Panc1 (cell line): ENCODE results near the gene C1QL1. TPM values are rescaled to one million over a fixed set of nuclear protein-coding genes. Genes with fewer than 3 reads are reported as not detected.

Source experiments
- ATAC-seq: fragments of 200-7000 bp; cut with Tn5 transposase; 2 replicates; pipeline ENCODE4 v1.9.1; 2020; ENCODE audit warnings: mild to moderate bottlenecking, moderate library complexity
- BruUV-seq: library from RNA; stranded (reverse); fragments of 400-500 nt; replicated peaks from 2 replicates; lab custom pipeline; 2021; lab: Mats Ljungman, UMichigan
- CTCF ChIA-PET: fragments of 300-600 bp; sonication (Branson Sonifier 250); formaldehyde crosslinking; loops from one replicate; lab custom pipeline; 2022; ENCODE audit warnings: antibody characterized with exemption; lab: Charles Lee
- POLR2A ChIA-PET: fragments of 300-600 bp; sonication (Branson Sonifier 250); formaldehyde crosslinking; loops from one replicate; lab custom pipeline; 2022; ENCODE audit warnings: antibody characterized with exemption; lab: Charles Lee
- DNase-seq: peaks from one replicate; pipeline ENCODE4 v3.0.0-alpha.2; 2010; ENCODE audit warnings: low read depth, low spot score
- H3K27ac ChIP-seq: 2 replicates; pipeline ENCODE4 v1.5.1; 2011; ENCODE audit warnings: mild to moderate bottlenecking, low read length, inconsistent platforms
- H3K27me3 ChIP-seq: fragments of 200-500 bp; sonication (Bioruptor generic); 2 replicates; pipeline ENCODE4 v1.6.0; 2014; ENCODE audit warnings: low read length, inconsistent platforms; ENCODE audit not compliant: control insufficient read depth, insufficient read depth
- H3K36me3 ChIP-seq: fragments of 200-500 bp; sonication (Bioruptor generic); 2 replicates; pipeline ENCODE4 v1.5.1; 2014; ENCODE audit warnings: inconsistent platforms, mild to moderate bottlenecking, low read length, moderate library complexity; ENCODE audit not compliant: control insufficient read depth, insufficient read depth
- H3K4me1 ChIP-seq: 2 replicates; pipeline ENCODE4 v1.5.1; 2011; ENCODE audit warnings: inconsistent platforms, mild to moderate bottlenecking, low read length, moderate library complexity; ENCODE audit not compliant: control insufficient read depth, insufficient read depth
- H3K4me3 ChIP-seq, 2 experiments: 2 replicates each; pipeline ENCODE4 v1.5.1; 2011 to 2012; ENCODE audit warnings: low read depth in 2 of 2, low read length in 2 of 2, mild to moderate bottlenecking in 2 of 2, inconsistent platforms in 1 of 2, moderate library complexity in 1 of 2
- H3K9me3 ChIP-seq: fragments of 200-500 bp; sonication (Bioruptor generic); 2 replicates; pipeline ENCODE4 v1.5.1; 2014; ENCODE audit warnings: low read depth, mild to moderate bottlenecking, inconsistent platforms, low read length, moderate library complexity; ENCODE audit not compliant: control insufficient read depth, insufficient read depth
- POLR2AphosphoS5 ChIP-seq: IDR thresholded peaks from 2 replicates; pipeline ENCODE4 v1.6.1; 2012; ENCODE audit warnings: mild to moderate bottlenecking, low read depth, low read length, moderate library complexity
- SIN3A ChIP-seq: IDR thresholded peaks from 2 replicates; pipeline ENCODE4 v1.6.1; 2012; ENCODE audit warnings: low read depth, mild to moderate bottlenecking, low read length, moderate library complexity, borderline replicate concordance; ENCODE audit not compliant: insufficient read depth
- TCF7L2 ChIP-seq: IDR thresholded peaks from 2 replicates; pipeline ENCODE4 v1.6.1; 2011; ENCODE audit warnings: mild to moderate bottlenecking, low read depth, low read length, inconsistent platforms
- in situ Hi-C: cut with HindIII; loops from 2 replicates; pipeline ENCODE4 v1.10.0; 2016; ENCODE audit warnings: low sequenced_read_pairs, low pct_unique_long_range_greater_than_20kb
- intact Hi-C: fragments of 100-400 bp; cut with micrococcal nuclease; formaldehyde crosslinking; loops from one replicate; pipeline ENCODE4 v1.10.0; 2022; ENCODE audit not compliant: unreplicated experiment
- total RNA-seq: library from RNA; stranded (reverse); gene quantifications from one replicate; pipeline ENCODE4 v1.2.1, GENCODE V29; 2021; ENCODE audit not compliant: unreplicated experiment
- TF ChIP-seq, protein P1 (sequence below), 2 experiments: IDR thresholded peaks; 2 replicates each; pipeline ENCODE4 v1.6.1; 2011 to 2012; ENCODE audit warnings: low read depth in 2 of 2, control low read depth in 1 of 2, low read length in 1 of 2, mild to moderate bottlenecking in 1 of 2, moderate library complexity in 1 of 2; ENCODE audit not compliant: insufficient read depth in 1 of 2
- TF ChIP-seq, protein P2 (sequence below): fragments of 450-650 bp; IDR thresholded peaks from 2 replicates; pipeline ENCODE4 v1.5.1; 2017; ENCODE audit warnings: mild to moderate bottlenecking

The C1QL1 gene
- total RNA-seq, 1 experiment from 2014 or later, result 9.5 TPM

DNA sequence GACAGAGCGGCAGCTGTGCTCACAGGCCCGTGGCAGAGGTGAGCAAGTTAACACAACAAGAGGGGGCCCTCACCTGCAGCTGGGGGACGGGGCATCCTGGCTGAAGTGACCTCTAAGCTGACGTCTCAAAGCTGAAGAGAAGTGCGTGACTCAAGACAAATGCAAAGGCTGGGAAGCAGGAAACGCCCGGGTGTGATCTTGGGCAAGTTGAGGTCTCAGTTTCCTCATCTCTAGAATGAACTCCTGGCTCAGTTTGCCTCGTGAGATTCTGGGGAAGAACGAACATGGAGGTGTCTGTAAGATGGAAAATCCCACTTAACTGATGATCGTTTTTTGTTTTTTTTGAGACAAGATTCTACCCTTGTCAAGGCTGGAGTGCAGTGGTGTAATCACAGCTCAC lies 40.1 kb upstream of the C1QL1 start:
- H3K4me1 ChIP-seq, result no peaks in the 10 kb centered on the region
- H3K9me3 ChIP-seq, result no peaks in the 10 kb centered on the region
- H3K4me3 ChIP-seq, result no peak overlapping the region
- TF ChIP-seq TCF7L2 (no peak), SIN3A (no peak), POLR2AphosphoS5 (no peak)
- TF ChIP-seq, protein P1, sequence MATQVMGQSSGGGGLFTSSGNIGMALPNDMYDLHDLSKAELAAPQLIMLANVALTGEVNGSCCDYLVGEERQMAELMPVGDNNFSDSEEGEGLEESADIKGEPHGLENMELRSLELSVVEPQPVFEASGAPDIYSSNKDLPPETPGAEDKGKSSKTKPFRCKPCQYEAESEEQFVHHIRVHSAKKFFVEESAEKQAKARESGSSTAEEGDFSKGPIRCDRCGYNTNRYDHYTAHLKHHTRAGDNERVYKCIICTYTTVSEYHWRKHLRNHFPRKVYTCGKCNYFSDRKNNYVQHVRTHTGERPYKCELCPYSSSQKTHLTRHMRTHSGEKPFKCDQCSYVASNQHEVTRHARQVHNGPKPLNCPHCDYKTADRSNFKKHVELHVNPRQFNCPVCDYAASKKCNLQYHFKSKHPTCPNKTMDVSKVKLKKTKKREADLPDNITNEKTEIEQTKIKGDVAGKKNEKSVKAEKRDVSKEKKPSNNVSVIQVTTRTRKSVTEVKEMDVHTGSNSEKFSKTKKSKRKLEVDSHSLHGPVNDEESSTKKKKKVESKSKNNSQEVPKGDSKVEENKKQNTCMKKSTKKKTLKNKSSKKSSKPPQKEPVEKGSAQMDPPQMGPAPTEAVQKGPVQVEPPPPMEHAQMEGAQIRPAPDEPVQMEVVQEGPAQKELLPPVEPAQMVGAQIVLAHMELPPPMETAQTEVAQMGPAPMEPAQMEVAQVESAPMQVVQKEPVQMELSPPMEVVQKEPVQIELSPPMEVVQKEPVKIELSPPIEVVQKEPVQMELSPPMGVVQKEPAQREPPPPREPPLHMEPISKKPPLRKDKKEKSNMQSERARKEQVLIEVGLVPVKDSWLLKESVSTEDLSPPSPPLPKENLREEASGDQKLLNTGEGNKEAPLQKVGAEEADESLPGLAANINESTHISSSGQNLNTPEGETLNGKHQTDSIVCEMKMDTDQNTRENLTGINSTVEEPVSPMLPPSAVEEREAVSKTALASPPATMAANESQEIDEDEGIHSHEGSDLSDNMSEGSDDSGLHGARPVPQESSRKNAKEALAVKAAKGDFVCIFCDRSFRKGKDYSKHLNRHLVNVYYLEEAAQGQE (IDR thresholded peaks at IDR 0.05; ENCODE audit: insufficient read depth in 1 of 2, low read depth in 2 of 2, low read length in 1 of 2), result no peak
- TF ChIP-seq, protein P2, sequence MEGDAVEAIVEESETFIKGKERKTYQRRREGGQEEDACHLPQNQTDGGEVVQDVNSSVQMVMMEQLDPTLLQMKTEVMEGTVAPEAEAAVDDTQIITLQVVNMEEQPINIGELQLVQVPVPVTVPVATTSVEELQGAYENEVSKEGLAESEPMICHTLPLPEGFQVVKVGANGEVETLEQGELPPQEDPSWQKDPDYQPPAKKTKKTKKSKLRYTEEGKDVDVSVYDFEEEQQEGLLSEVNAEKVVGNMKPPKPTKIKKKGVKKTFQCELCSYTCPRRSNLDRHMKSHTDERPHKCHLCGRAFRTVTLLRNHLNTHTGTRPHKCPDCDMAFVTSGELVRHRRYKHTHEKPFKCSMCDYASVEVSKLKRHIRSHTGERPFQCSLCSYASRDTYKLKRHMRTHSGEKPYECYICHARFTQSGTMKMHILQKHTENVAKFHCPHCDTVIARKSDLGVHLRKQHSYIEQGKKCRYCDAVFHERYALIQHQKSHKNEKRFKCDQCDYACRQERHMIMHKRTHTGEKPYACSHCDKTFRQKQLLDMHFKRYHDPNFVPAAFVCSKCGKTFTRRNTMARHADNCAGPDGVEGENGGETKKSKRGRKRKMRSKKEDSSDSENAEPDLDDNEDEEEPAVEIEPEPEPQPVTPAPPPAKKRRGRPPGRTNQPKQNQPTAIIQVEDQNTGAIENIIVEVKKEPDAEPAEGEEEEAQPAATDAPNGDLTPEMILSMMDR, result no peak
- POLR2A ChIA-PET, result no interaction called here
- no peaks in the 10 kb centered on the region for H3K36me3 ChIP-seq
- no peaks in the 10 kb centered on the region for H3K27me3 ChIP-seq
- CTCF ChIA-PET, result no interaction called here
- intact Hi-C loops (no loop called here), in situ Hi-C loops (no loop called here)
- no TSS peak for BruUV-seq
- no peak for DNase-seq
- no peak for ATAC-seq
- no peak overlapping the region for H3K27ac ChIP-seq

DNA sequence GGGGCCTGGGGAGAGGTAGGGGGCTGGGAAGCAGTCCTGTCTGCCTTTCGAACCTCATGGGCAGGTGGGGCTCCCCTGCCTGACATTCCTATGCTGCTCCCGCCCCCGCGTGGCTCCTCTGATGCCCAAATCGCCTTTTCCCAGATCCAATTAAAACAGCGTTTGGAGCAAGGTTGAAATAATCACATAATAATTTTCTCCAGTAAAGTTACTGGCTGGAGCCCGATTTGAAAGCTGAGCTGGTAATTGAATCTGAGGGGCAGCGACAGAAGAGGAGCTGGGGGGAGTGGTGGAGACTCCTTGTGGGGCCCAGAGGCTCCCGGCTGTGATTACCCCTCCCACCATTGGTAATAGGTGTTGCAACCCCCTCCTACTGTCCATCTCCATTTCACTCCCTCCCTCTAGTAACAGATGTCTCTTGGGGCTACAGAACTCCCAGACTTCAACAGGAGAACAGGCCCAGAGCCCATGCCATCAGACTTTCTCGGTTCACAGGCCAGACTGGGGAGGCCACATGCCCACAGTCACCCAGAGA lies 38.9 kb upstream of the C1QL1 start:
- H3K36me3 ChIP-seq, result no peaks in the 10 kb centered on the region
- no peak overlapping the region for H3K4me3 ChIP-seq
- no peaks in the 10 kb centered on the region for H3K4me1 ChIP-seq
- ChIA-PET POLR2A (no interaction called here), CTCF (interaction anchor here (0.6 kb wide), 1 partner anchor 32 kb away, joined by 3 read pairs; no protein-coding TSS in a partner anchor)
- H3K27me3 ChIP-seq, result no peaks in the 10 kb centered on the region
- no peak overlapping the region for H3K27ac ChIP-seq
- ATAC-seq (no peak), DNase-seq (no peak)
- BruUV-seq, result no TSS peak
- intact Hi-C loops (no loop called here), in situ Hi-C loops (no loop called here)
- no peaks in the 10 kb centered on the region for H3K9me3 ChIP-seq
- TF ChIP-seq POLR2AphosphoS5 (no peak), SIN3A (no peak), TCF7L2 (no peak)
- TF ChIP-seq, protein P2, result no peak
- TF ChIP-seq, protein P1 (IDR thresholded peaks at IDR 0.05; ENCODE audit: insufficient read depth in 1 of 2, low read depth in 2 of 2, low read length in 1 of 2), result no peak
